SH-SY5Y (cell line): ENCODE results near the gene SEMA3C.

Experiments
- GATA2 ChIP-seq: IDR thresholded peaks from 2 replicates; pipeline ENCODE4 v1.6.1; 2011; ENCODE audit warnings: mild to moderate bottlenecking, low read depth, low read length
- GATA3 ChIP-seq: IDR thresholded peaks from 2 replicates; pipeline ENCODE4 v1.6.1; 2011; ENCODE audit warnings: low read depth, mild to moderate bottlenecking, low read length, moderate library complexity

- TF ChIP-seq GATA3 (no peak), GATA2 (no peak)
These were observed 35.3 kb upstream of the SEMA3C start for GRCh38 chr7:80954191-80954590.
